K562 (cell line): Measurements from ENCODE around the gene HPS4. TPM values are rescaled to one million over a fixed set of nuclear protein-coding genes. Genes with fewer than 3 reads are reported as not detected.

Source experiments
- ATAC-seq: fragments of 200-7000 bp; cut with Tn5 transposase; 3 replicates; pipeline ENCODE4 v1.9.1; 2020; ENCODE audit warnings: moderate library complexity
- BruUV-seq: library from RNA; stranded (reverse); fragments of 400-500 nt; replicated peaks from 2 replicates; lab custom pipeline; 2021; lab: Mats Ljungman, UMichigan
- CTCF ChIA-PET: fragments of 300-600 bp; formaldehyde crosslinking; extraction: SDS; loops from one replicate; lab custom pipeline; 2021; ENCODE audit warnings: low intra/inter-chr PET ratio; lab: Yijun Ruan, JAX
- POLR2A ChIA-PET: fragments of 300-600, 350-650 bp; sonication (Branson Sonifier 250); formaldehyde crosslinking; extraction: SDS; loops from one replicate; lab custom pipeline; 2021; ENCODE audit warnings: antibody characterized with exemption, inconsistent platforms; lab: Yijun Ruan, JAX
- DNase-seq, 4 experiments: peaks; one replicate each; pipeline versions ENCODE4 v3.0.0 to v3.0.0-alpha.2; 2011 to 2018; ENCODE audit warnings: low spot score in 3 of 4, mixed read lengths in 3 of 4; ENCODE audit errors: extremely low read depth in 1 of 4
- FAIRE-seq: peaks from 2 replicates; lab custom pipeline; 2011; peaks lifted over from hg19 to GRCh38; lab: Jason Lieb, UNC
- H2AFZ ChIP-seq: 2 replicates; pipeline ENCODE4 v1.6.0; 2011; ENCODE audit warnings: low read depth, low read length, control low read depth, inconsistent platforms
- H3K27ac ChIP-seq: fragments of 200-600 bp; 3 replicates; pipeline ENCODE4 v1.8.0; 2011; ENCODE audit warnings: low read depth, mild to moderate bottlenecking, control low read depth, inconsistent platforms, low read length, moderate library complexity, mixed read lengths; ENCODE audit errors: extremely low read depth
- H3K27me3 ChIP-seq, 2 experiments: fragments of 300-600 bp in 1 of 2; 2 replicates in 1 of 2; 3 replicates in 1 of 2; pipeline versions ENCODE4 v1.6.0 to v1.8.0; 2011; ENCODE audit warnings: inconsistent platforms in 2 of 2, low read length in 2 of 2, mild to moderate bottlenecking in 1 of 2, mixed read lengths in 1 of 2, moderate library complexity in 1 of 2; ENCODE audit not compliant: control insufficient read depth in 2 of 2, insufficient read depth in 2 of 2
- H3K36me3 ChIP-seq: fragments of 300-600 bp; 3 replicates; pipeline ENCODE4 v1.8.0; 2011; ENCODE audit warnings: mild to moderate bottlenecking, low read length, inconsistent platforms; ENCODE audit not compliant: control insufficient read depth, insufficient read depth
- H3K4me1 ChIP-seq, 2 experiments: fragments of 200-600 bp in 1 of 2; replicated peaks in 1 of 2; 2 replicates in 1 of 2; 3 replicates in 1 of 2; pipeline versions ENCODE4 v1.5.1 to v1.8.0; 2011; ENCODE audit warnings: inconsistent platforms in 2 of 2, low read length in 2 of 2, mild to moderate bottlenecking in 1 of 2, mixed read lengths in 1 of 2, moderate library complexity in 1 of 2; ENCODE audit not compliant: control insufficient read depth in 2 of 2, insufficient read depth in 2 of 2
- H3K4me2 ChIP-seq: 2 replicates; pipeline ENCODE4 v1.6.1; 2011; ENCODE audit warnings: low read length, control low read depth, inconsistent platforms, mixed read lengths; ENCODE audit not compliant: insufficient read depth
- H3K4me3 ChIP-seq: fragments of 200-600 bp; sonication (generic), shearing (Covaris generic); 2 replicates; pipeline ENCODE4 v1.5.1; 2016; ENCODE audit warnings: control low read depth, inconsistent platforms
- H3K79me2 ChIP-seq: fragments of 200-600 bp; 3 replicates; pipeline ENCODE4 v1.8.0; 2011; ENCODE audit warnings: low read length, inconsistent platforms; ENCODE audit not compliant: control insufficient read depth, insufficient read depth
- H3K9ac ChIP-seq, 2 experiments: 2 replicates each; pipeline versions ENCODE4 v1.6.0 to v1.6.1; 2011; ENCODE audit warnings: low read depth in 2 of 2, low read length in 2 of 2, control low read depth in 1 of 2, inconsistent platforms in 1 of 2, mild to moderate bottlenecking in 1 of 2, mixed read lengths in 1 of 2; ENCODE audit not compliant: insufficient read depth in 1 of 2
- H3K9me1 ChIP-seq: one replicate; pipeline ENCODE4 v1.6.0; 2011; ENCODE audit warnings: inconsistent platforms, mild to moderate bottlenecking, low read length, moderate library complexity; ENCODE audit not compliant: control insufficient read depth, insufficient read depth
- H3K9me3 ChIP-seq: replicated peaks from 2 replicates; pipeline ENCODE4 v1.5.1; 2011; ENCODE audit warnings: low read depth, low read length, inconsistent platforms; ENCODE audit not compliant: control insufficient read depth, insufficient read depth
- H4K20me1 ChIP-seq: replicated peaks from 2 replicates; pipeline ENCODE4 v1.6.1; 2011; ENCODE audit warnings: low read length, inconsistent platforms, mixed read lengths; ENCODE audit not compliant: control insufficient read depth, insufficient read depth
- ADNP ChIP-seq: fragments of 200-800 bp; sonication (Bioruptor generic); IDR thresholded peaks from 2 replicates; pipeline ENCODE4 v1.6.1; 2016; ENCODE audit warnings: missing genetic modification characterization, missing compliant biosample characterization
- EP400 ChIP-seq: fragments of 450-650 bp; IDR thresholded peaks from 2 replicates; pipeline ENCODE4 v1.6.1; 2017; ENCODE audit warnings: antibody characterized with exemption, mild to moderate bottlenecking, moderate library complexity
- PML ChIP-seq: IDR thresholded peaks from 2 replicates; pipeline ENCODE4 v1.6.1; 2012; ENCODE audit warnings: low read length, inconsistent platforms
- RHOXF2B ChIP-seq: fragments of 250-450 bp; sonication (Bioruptor Pico); conservative IDR thresholded peaks from 2 replicates; pipeline ENCODE4 v1.5.1; 2021
- SREBF1 ChIP-seq: fragments of 150-350 bp; IDR thresholded peaks from 2 replicates; pipeline ENCODE4 v1.6.1; 2014; ENCODE audit warnings: antibody characterized with exemption, low read depth, low read length, borderline replicate concordance
- STAG1 ChIP-seq: sonication (generic); formaldehyde crosslinking; IDR thresholded peaks from 2 replicates; pipeline ENCODE4 v1.5.0; 2020; ENCODE audit warnings: missing genetic modification reagents, borderline replicate concordance
- TAF1 ChIP-seq: IDR thresholded peaks from 2 replicates; pipeline ENCODE4 v1.6.1; 2011; ENCODE audit warnings: mild to moderate bottlenecking, low read length, moderate library complexity; ENCODE audit not compliant: insufficient read depth, control insufficient read depth, severe bottlenecking; ENCODE audit errors: extremely low read depth
- XRCC4 ChIP-seq: IDR thresholded peaks from one replicate; pipeline ENCODE4 v1.6.1; 2011; ENCODE audit not compliant: insufficient read depth, insufficient read length; ENCODE audit errors: extremely low read depth
- ZNF133 ChIP-seq: fragments of 250-450 bp; sonication (Bioruptor Pico); IDR thresholded peaks from 2 replicates; pipeline ENCODE4 v1.4.0; 2020; ENCODE audit warnings: mild to moderate bottlenecking
- ZNF583 ChIP-seq: fragments of 250-450 bp; sonication (Bioruptor Pico); IDR thresholded peaks from 2 replicates; pipeline ENCODE4 v1.4.0; 2020
- WGBS: fragments of 100-300 bp; shearing (Covaris generic); methylation state at CpG from one replicate; pipeline ENCODE4 v1.1.6; 2016; ENCODE audit warnings: low coverage, mixed read lengths; ENCODE audit not compliant: insufficient coverage; ENCODE audit errors: missing lambda C conversion rate; 5-methylcytosine and 5-hydroxymethylcytosine counted together
- in situ Hi-C: fragments of 300-500 bp; cut with MboI; formaldehyde crosslinking; loops from 4 replicates; pipeline ENCODE4 v1.15.0; 2018; ENCODE audit warnings: inconsistent platforms, mixed read lengths
- intact Hi-C: fragments of 100-400 bp; cut with micrococcal nuclease; formaldehyde crosslinking; loops from 2 replicates; pipeline ENCODE4 v1.14.2; 2022
- polyA plus RNA-seq, 8 experiments: library from polyadenylated mRNA; depleted of rRNA in 4 of 8; stranded (reverse) in 5 of 8; unstranded in 3 of 8; fragments of >200 nt; fragmentation: Nextera tagmentation in 2 of 8; fragmentation: Illumina TruSeq in 1 of 8; extraction: Ambion mirVana in 2 of 8; extraction: Trizol in 1 of 8; gene quantifications; 2 replicates each; pipeline versions ENCODE4 v1.2.1 to v1.2.3, GENCODE V29; 2011 to 2014; ENCODE audit warnings: inconsistent platforms in 1 of 8, missing spikeins in 1 of 8
- total RNA-seq, 7 experiments: library from RNA; depleted of rRNA in 6 of 7; stranded (reverse); fragments of >200 nt in 6 of 7; fragmentation: Illumina TruSeq in 2 of 7; extraction: Trizol in 2 of 7; gene quantifications; 2 replicates each; pipeline versions ENCODE4 v1.2.1 to v1.2.3, GENCODE V29; 2011 to 2021; ENCODE audit warnings: low replicate concordance in 1 of 7
- TF ChIP-seq, protein P1 (sequence below): IDR thresholded peaks from 2 replicates; pipeline ENCODE4 v1.6.1; 2012; ENCODE audit warnings: low read depth, low read length, improper control_type of control experiment, borderline replicate concordance
- TF ChIP-seq, protein P2 (sequence below): fragments of 450-650 bp; IDR thresholded peaks from 2 replicates; pipeline ENCODE4 v1.7.0; 2016; ENCODE audit warnings: borderline replicate concordance

HPS4 gene
- total and polyA plus RNA-seq, 9 of the 15 experiments (the other 6 are each of a cell fraction or from before 2014, with no cell fraction given) = 12.8 to 29.2 (median 25.3) TPM

DNA sequence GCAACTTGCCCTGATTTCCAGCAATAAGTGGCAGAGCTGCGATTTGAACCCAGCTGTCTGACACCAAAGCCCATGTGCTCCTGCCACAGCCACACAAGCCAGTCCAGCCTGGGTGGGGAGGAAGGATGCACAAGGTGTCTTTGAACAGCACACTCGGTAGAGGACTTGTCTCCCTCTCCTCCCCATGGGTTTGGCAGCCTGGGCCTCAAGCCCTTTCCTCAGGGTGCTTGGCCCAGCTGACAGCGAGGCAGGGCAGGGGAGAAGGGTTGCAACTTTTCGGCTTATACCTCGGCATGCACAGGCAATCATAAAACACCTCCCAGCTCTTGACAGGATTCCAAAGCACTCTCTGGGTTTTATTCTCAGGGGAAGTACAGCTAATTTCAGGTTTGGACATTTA lies 35.2 kb downstream of the HPS4 start (continued):
- TF ChIP-seq, protein P1, sequence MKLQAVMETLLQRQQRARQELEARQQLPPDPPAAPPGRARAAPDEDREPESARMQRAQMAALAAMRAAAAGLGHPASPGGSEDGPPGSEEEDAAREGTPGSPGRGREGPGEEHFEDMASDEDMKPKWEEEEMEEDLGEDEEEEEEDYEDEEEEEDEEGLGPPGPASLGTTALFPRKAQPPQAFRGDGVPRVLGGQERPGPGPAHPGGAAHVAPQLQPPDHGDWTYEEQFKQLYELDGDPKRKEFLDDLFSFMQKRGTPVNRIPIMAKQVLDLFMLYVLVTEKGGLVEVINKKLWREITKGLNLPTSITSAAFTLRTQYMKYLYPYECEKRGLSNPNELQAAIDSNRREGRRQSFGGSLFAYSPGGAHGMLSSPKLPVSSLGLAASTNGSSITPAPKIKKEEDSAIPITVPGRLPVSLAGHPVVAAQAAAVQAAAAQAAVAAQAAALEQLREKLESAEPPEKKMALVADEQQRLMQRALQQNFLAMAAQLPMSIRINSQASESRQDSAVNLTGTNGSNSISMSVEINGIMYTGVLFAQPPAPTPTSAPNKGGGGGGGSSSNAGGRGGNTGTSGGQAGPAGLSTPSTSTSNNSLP = no peak
- TF ChIP-seq SREBF1 (no peak), ZNF133 (CRISPR knock-in tag) (no peak), EP400 (no peak), PML (no peak), RHOXF2B (CRISPR knock-in tag) (no peak), TAF1 (no peak)

DNA sequence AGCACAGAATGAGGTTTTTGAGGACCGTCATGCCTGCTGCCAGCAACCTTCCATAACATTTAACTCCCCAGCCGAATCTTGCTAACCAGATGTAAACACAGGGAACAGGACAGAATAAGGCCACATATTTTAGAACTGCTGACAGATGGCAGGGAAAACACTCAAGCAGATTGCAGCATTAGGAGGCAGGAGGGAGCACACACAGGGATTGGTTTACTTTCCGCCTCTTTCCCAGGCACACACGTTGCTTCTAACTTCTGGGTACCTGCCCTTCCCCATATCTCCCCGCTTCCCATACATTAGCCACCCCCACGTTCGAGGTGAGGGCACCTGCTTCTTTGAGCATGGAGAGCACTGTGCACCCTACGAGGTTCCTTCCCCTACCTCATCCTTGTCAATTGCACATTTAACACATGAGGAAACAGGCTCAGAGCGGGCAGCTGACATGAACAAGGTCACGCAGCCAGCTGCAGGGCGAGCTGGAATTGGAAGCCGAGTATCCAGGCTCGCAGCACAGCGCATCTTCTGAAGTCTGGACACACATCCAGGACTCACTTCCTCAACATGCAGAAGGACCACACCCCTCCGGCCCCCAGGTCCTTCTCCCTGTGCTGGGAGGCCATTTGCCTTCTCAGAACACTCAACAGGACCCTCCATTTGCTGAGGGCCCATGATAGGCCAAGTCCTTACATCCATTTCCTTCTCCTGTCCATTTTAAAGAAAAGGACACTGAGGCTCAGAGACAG lies 35.8 kb downstream of the HPS4 start:
- no peak for ATAC-seq
- Histone ChIP-seq H3K4me2 (no peak overlapping the region), H4K20me1 (no peaks in the 10 kb centered on the region), H3K4me3 (no peak overlapping the region), H2AFZ (no peak overlapping the region), H3K9ac (no peak overlapping the region; a peak in 2 of 4 replicates), H3K4me1 (peaks cover 0 to 3% of the 10 kb centered on the region in 2 experiments; a peak in 3 of 5 replicates), H3K79me2 (no peaks in the 10 kb centered on the region), H3K27me3 (no peaks in the 10 kb centered on the region), H3K9me1 (no peaks in the 10 kb centered on the region), H3K9me3 (no peaks in the 10 kb centered on the region), H3K36me3 (peaks cover 17% of the 10 kb centered on the region; the same call in 1 of the 3 replicates), H3K27ac (no peak overlapping the region)
- CTCF ChIA-PET = no interaction called here
- in situ Hi-C loops (no loop called here), intact Hi-C loops (no loop called here)
- no peak for DNase-seq
- FAIRE-seq = no peak
- BruUV-seq = no TSS peak
- WGBS = 47% methylated on average over 11 of the region's 15 CpGs
- POLR2A ChIA-PET = interaction anchor here (1.0 to 1.5 kb wide), 2 partner anchors 17 to 34 kb away, joined by 4 to 5 read pairs; no protein-coding TSS in a partner anchor
- TF ChIP-seq, protein P2, sequence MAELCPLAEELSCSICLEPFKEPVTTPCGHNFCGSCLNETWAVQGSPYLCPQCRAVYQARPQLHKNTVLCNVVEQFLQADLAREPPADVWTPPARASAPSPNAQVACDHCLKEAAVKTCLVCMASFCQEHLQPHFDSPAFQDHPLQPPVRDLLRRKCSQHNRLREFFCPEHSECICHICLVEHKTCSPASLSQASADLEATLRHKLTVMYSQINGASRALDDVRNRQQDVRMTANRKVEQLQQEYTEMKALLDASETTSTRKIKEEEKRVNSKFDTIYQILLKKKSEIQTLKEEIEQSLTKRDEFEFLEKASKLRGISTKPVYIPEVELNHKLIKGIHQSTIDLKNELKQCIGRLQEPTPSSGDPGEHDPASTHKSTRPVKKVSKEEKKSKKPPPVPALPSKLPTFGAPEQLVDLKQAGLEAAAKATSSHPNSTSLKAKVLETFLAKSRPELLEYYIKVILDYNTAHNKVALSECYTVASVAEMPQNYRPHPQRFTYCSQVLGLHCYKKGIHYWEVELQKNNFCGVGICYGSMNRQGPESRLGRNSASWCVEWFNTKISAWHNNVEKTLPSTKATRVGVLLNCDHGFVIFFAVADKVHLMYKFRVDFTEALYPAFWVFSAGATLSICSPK = no peak
- TF ChIP-seq ZNF583 (CRISPR knock-in tag) = no peak
- no peak for TF ChIP-seq ADNP (tag)
- TF ChIP-seq XRCC4 = no peak
- no peak for TF ChIP-seq STAG1 (CRISPR knock-in tag)
